Mesendoderm (in vitro differentiated cells): Measurements from ENCODE around the gene EXD3.
"Not testable (repeated sequence)": the region's sequence is repeated elsewhere in the genome, so short reads cannot be mapped to it uniquely, and the experiment has no call there.

Experiments used
- DNase-seq: peaks from one replicate; pipeline ENCODE4 v3.0.0; 2013
- H2AK5ac ChIP-seq: 2 replicates; pipeline ENCODE4 v1.6.1; 2013; ENCODE audit warnings: low read length, inconsistent platforms
- H2BK120ac ChIP-seq: 2 replicates; pipeline ENCODE4 v1.6.1; 2013; ENCODE audit warnings: low read depth, mild to moderate bottlenecking, low read length, moderate library complexity, mixed read lengths
- H2BK15ac ChIP-seq: replicated peaks from 2 replicates; pipeline ENCODE4 v1.6.1; 2013; ENCODE audit warnings: low read depth, mild to moderate bottlenecking, moderate library complexity
- H2BK5ac ChIP-seq: 2 replicates; pipeline ENCODE4 v1.6.1; 2013; ENCODE audit warnings: low read length, inconsistent platforms
- H3K18ac ChIP-seq: 2 replicates; pipeline ENCODE4 v1.6.1; 2013; ENCODE audit warnings: mild to moderate bottlenecking, low read length, mixed read lengths
- H3K23ac ChIP-seq: one replicate; pipeline ENCODE4 v1.6.1; 2013; ENCODE audit warnings: low read length
- H3K27ac ChIP-seq: 2 replicates; pipeline ENCODE4 v1.5.1; 2013; ENCODE audit warnings: low read depth, mild to moderate bottlenecking, inconsistent platforms, low read length, moderate library complexity
- H3K27me3 ChIP-seq: 2 replicates; pipeline ENCODE4 v1.6.1; 2013; ENCODE audit warnings: low read length, control low read depth, mild to moderate bottlenecking, inconsistent platforms; ENCODE audit not compliant: insufficient read depth, poor library complexity
- H3K36me3 ChIP-seq: 2 replicates; pipeline ENCODE4 v1.6.1; 2013; ENCODE audit warnings: low read length, inconsistent platforms; ENCODE audit not compliant: control insufficient read depth, insufficient read depth
- H3K4ac ChIP-seq: one replicate; pipeline ENCODE4 v1.6.1; 2013; ENCODE audit warnings: low read depth, mild to moderate bottlenecking, low read length, moderate library complexity
- H3K4me1 ChIP-seq: 2 replicates; pipeline ENCODE4 v1.6.1; 2013; ENCODE audit warnings: low read depth, low read length, inconsistent platforms; ENCODE audit not compliant: control insufficient read depth
- H3K4me2 ChIP-seq: 2 replicates; pipeline ENCODE4 v1.6.1; 2013; ENCODE audit warnings: low read length
- H3K4me3 ChIP-seq: 2 replicates; pipeline ENCODE4 v1.5.1; 2013; ENCODE audit warnings: mild to moderate bottlenecking, low read length
- H3K56ac ChIP-seq: one replicate; pipeline ENCODE4 v1.6.1; 2013; ENCODE audit warnings: low read length
- H3K79me1 ChIP-seq: 2 replicates; pipeline ENCODE4 v1.6.1; 2013; ENCODE audit warnings: low read length, inconsistent platforms
- H3K79me2 ChIP-seq: 2 replicates; pipeline ENCODE4 v1.6.1; 2013; ENCODE audit warnings: mild to moderate bottlenecking, low read length; ENCODE audit not compliant: control insufficient read depth, insufficient read depth
- H3K9ac ChIP-seq: 2 replicates; pipeline ENCODE4 v1.6.1; 2013; ENCODE audit warnings: low read length, inconsistent platforms
- H4K5ac ChIP-seq: one replicate; pipeline ENCODE4 v1.6.1; 2013; ENCODE audit warnings: low read length
- H4K8ac ChIP-seq: one replicate; pipeline ENCODE4 v1.6.1; 2013; ENCODE audit warnings: low read depth, mild to moderate bottlenecking, control low read depth, low read length, moderate library complexity
- WGBS: extraction: QIAGEN DNeasy Blood & Tissue Kit; methylation state at CpG from one replicate; pipeline ENCODE4 v1.1.7; 2013; ENCODE audit warnings: low lambda C conversion rate, missing lambda C conversion rate; ENCODE audit not compliant: insufficient coverage; ENCODE audit errors: extremely low coverage; 5-methylcytosine and 5-hydroxymethylcytosine counted together

Gene EXD3

DNA sequence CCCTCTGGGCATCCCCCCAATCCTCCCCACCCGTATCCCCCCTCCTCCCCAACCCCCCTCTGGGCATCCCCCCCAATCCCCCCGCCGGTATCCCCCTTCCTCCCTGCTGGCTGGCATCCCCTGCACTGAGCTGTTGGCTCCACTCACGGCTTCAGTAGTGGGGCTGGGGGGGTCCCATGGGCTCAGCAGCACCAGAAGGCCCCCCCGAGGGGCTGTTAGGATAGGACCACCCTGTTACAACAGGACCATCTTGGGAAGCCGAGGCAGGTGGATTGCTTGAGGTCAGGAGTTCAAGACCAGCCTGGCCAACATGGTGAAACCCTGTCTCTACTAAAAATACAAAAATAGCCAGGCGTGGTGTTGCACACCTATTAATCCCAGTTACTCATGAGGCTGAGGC lies 42.4 kb downstream of the EXD3 start:
- H3K18ac ChIP-seq, result no peak overlapping the region
- no peak overlapping the region for H3K4me2 ChIP-seq
- H2BK15ac ChIP-seq, result no peak overlapping the region
- no peak overlapping the region for H3K4ac ChIP-seq
- DNase-seq, result no peak
- H3K56ac ChIP-seq, result no peak overlapping the region
- no CpG with 5 or more reads among the region's 7 CpGs for WGBS
- H3K27me3 ChIP-seq, result no peaks in the 10 kb centered on the region
- H2AK5ac ChIP-seq, result no peak overlapping the region
- H3K79me2 ChIP-seq, result no peaks in the 10 kb centered on the region
- H2BK120ac ChIP-seq, result no peak overlapping the region
- H3K9ac ChIP-seq, result no peak overlapping the region
- H3K4me3 ChIP-seq, result no peak overlapping the region
- no peaks in the 10 kb centered on the region for H3K36me3 ChIP-seq
- H3K23ac ChIP-seq, result no peak overlapping the region
- H3K4me1 ChIP-seq, result no peaks in the 10 kb centered on the region
- no peak overlapping the region for H3K27ac ChIP-seq
- no peak overlapping the region for H2BK5ac ChIP-seq
- H4K8ac ChIP-seq, result no peak overlapping the region
- no peak overlapping the region for H4K5ac ChIP-seq
- no peaks in the 10 kb centered on the region for H3K79me1 ChIP-seq

DNA sequence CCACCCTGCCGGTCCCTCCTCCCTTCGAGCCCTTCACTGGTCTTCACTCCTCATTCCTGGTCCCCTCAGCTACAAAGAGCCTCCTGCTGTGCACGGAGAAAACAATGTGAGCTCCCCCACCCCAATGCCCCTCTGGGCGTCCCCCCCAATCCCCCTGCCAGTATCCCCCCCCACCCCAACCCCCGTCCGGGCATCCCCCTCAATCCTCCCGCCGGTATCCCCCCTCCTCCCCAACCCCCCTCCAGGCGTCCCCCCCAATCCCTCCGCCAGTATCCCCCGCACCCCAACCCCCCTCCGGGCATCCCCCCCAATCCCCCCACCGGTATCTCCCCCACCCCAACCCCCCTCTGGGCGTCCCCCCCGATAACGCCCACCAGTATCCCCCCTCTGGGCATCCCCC lies 42.8 kb downstream of the EXD3 start:
- H3K9ac ChIP-seq, result no peak overlapping the region
- no peak overlapping the region for H3K4ac ChIP-seq
- no peak overlapping the region for H2BK120ac ChIP-seq
- no peak overlapping the region for H3K4me2 ChIP-seq
- no peak for DNase-seq
- no peaks in the 10 kb centered on the region for H3K36me3 ChIP-seq
- H3K18ac ChIP-seq, result no peak overlapping the region
- no peak overlapping the region for H3K23ac ChIP-seq
- no CpG with 5 or more reads among the region's 16 CpGs for WGBS
- H3K4me3 ChIP-seq, result no peak overlapping the region
- no peak overlapping the region for H3K27ac ChIP-seq
- no peaks in the 10 kb centered on the region for H3K79me1 ChIP-seq
- no peaks in the 10 kb centered on the region for H3K79me2 ChIP-seq
- no peaks in the 10 kb centered on the region for H3K27me3 ChIP-seq
- no peak overlapping the region for H4K8ac ChIP-seq
- no peak overlapping the region for H4K5ac ChIP-seq
- H3K4me1 ChIP-seq, result no peaks in the 10 kb centered on the region
- no peak overlapping the region for H3K56ac ChIP-seq
- no peak overlapping the region for H2BK15ac ChIP-seq
- H2BK5ac ChIP-seq, result no peak overlapping the region
- H2AK5ac ChIP-seq, result no peak overlapping the region

DNA sequence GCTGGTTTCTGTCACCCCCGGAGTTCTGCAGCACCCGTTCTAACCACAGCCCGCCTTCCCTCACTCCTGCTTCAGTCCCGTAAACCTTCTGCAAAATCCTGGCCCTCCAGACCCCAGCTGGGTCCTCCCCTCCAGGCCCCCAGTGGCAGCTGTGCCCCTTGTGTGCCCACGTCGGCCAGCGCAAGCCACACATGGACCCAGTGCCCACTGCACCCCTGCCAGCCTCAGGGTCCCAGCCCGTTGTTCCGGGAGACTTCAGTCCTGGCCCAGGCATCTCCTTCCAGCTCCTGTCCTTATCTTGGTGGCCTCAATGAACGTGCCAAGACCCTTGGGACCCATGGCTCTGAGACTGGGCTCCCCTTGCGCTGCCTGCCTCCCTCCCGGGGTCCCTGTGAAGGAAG lies 43.2 kb downstream of the EXD3 start:
- no peak overlapping the region for H3K9ac ChIP-seq
- no peaks in the 10 kb centered on the region for H3K27me3 ChIP-seq
- H3K4ac ChIP-seq, result no peak overlapping the region
- H2BK120ac ChIP-seq, result no peak overlapping the region
- no peak overlapping the region for H4K8ac ChIP-seq
- H3K56ac ChIP-seq, result no peak overlapping the region
- H3K79me2 ChIP-seq, result no peaks in the 10 kb centered on the region
- H3K79me1 ChIP-seq, result no peaks in the 10 kb centered on the region
- H3K36me3 ChIP-seq, result no peaks in the 10 kb centered on the region
- no peak for DNase-seq
- H2BK5ac ChIP-seq, result no peak overlapping the region
- no peak overlapping the region for H4K5ac ChIP-seq
- H3K18ac ChIP-seq, result no peak overlapping the region
- H3K27ac ChIP-seq, result no peak overlapping the region
- no peak overlapping the region for H2BK15ac ChIP-seq
- no CpG with 5 or more reads among the region's 12 CpGs for WGBS
- no peaks in the 10 kb centered on the region for H3K4me1 ChIP-seq
- no peak overlapping the region for H3K4me3 ChIP-seq
- no peak overlapping the region for H2AK5ac ChIP-seq
- no peak overlapping the region for H3K4me2 ChIP-seq
- H3K23ac ChIP-seq, result no peak overlapping the region

DNA sequence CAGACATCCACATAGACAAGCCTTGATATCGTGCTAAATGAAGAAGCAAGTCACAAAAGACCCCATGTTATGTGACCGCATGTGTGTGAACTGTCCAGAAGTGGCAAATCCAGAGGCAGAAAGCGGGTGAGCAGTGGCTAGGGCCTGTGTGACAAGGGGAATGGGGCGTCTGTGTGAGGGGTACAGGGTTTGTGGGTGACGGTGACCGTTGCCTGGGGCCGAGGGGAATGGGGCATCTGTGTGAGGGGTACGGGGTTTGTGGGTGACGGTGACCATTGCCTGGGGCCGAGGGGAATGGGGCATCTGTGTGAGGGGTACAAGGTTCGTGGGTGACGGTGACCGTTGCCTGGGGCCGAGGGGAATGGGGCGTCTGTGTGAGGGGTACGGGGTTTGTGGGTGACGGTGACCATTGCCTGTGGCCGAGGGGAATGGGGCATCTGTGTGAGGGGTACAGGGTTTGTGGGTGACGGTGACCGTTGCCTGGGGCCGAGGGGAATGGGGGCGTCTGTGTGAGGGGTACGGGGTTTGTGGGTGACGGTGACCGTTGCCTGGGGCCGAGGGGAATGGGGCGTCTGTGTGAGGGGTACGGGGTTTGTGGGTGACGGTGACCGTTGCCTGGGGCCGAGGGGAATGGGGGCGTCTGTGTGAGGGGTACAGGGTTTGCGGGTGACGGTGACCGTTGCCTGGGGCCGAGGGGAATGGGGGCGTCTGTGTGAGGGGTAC lies 44.1 kb downstream of the EXD3 start:
- not testable (repeated sequence) for H3K4me2 ChIP-seq, H3K4ac ChIP-seq, H3K4me3 ChIP-seq

DNA sequence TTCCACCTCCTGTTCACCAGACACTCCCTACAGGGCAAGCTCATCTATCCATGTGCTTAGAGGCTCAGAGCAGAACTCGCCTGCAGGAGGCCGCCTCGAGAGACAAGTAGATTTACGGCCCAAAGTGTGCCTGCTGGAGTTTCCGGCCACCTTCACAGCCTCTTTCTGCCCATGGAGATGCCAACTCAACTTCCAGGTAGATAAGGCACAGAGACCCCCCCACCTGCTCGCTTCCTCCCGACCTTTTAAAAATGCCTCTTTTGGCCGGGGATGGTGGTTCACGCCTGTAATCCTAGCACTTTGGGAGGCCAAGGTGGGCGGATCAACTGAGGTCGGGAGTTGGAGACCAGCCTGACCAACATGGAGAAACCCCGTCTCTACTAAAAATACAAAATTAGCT lies 46.6 kb downstream of the EXD3 start:
- Histone ChIP-seq H3K4me3 (no peak overlapping the region), H4K8ac (no peak overlapping the region), H2AK5ac (no peak overlapping the region), H4K5ac (no peak overlapping the region), H3K4me2 (no peak overlapping the region), H3K27ac (no peak overlapping the region), H3K9ac (no peak overlapping the region), H3K27me3 (no peaks in the 10 kb centered on the region), H2BK15ac (no peak overlapping the region), H2BK120ac (no peak overlapping the region), H3K4ac (no peak overlapping the region), H3K56ac (no peak overlapping the region), H3K79me2 (no peaks in the 10 kb centered on the region), H3K23ac (no peak overlapping the region), H3K79me1 (no peaks in the 10 kb centered on the region), H3K18ac (no peak overlapping the region), H3K36me3 (no peaks in the 10 kb centered on the region), H2BK5ac (no peak overlapping the region), H3K4me1 (no peaks in the 10 kb centered on the region)
- no peak for DNase-seq
- no CpG with 5 or more reads among the region's 12 CpGs for WGBS

More for the DNA sequence above, 44.1 kb downstream of the EXD3 start:
- H2BK5ac ChIP-seq, H4K5ac ChIP-seq, H3K79me1 ChIP-seq, H2BK120ac ChIP-seq, H3K79me2 ChIP-seq, H3K27me3 ChIP-seq, H3K23ac ChIP-seq, H3K9ac ChIP-seq, H3K4me1 ChIP-seq, H4K8ac ChIP-seq, H3K56ac ChIP-seq, H2AK5ac ChIP-seq, H3K18ac ChIP-seq, H3K27ac ChIP-seq, H2BK15ac ChIP-seq, H3K36me3 ChIP-seq, DNase-seq: not testable (repeated sequence)
- WGBS, result no CpG with 5 or more reads among the region's 37 CpGs
